K562 (cell line): ENCODE measurements around the gene HAP1. TPM values are rescaled to one million over a fixed set of nuclear protein-coding genes. Genes with fewer than 3 reads are reported as not detected.

ENCODE experiments used
- ATAC-seq: fragments of 200-7000 bp; cut with Tn5 transposase; 3 replicates; pipeline ENCODE4 v1.9.1; 2020; ENCODE audit warnings: moderate library complexity
- BruUV-seq: library from RNA; stranded (reverse); fragments of 400-500 nt; replicated peaks from 2 replicates; lab custom pipeline; 2021; lab: Mats Ljungman, UMichigan
- CTCF ChIA-PET: fragments of 300-600 bp; formaldehyde crosslinking; extraction: SDS; loops from one replicate; lab custom pipeline; 2021; ENCODE audit warnings: low intra/inter-chr PET ratio; lab: Yijun Ruan, JAX
- POLR2A ChIA-PET: fragments of 300-600, 350-650 bp; sonication (Branson Sonifier 250); formaldehyde crosslinking; extraction: SDS; loops from one replicate; lab custom pipeline; 2021; ENCODE audit warnings: antibody characterized with exemption, inconsistent platforms; lab: Yijun Ruan, JAX
- DNase-seq, 4 experiments: peaks; one replicate each; pipeline versions ENCODE4 v3.0.0 to v3.0.0-alpha.2; 2011 to 2018; ENCODE audit warnings: low spot score in 3 of 4, mixed read lengths in 3 of 4; ENCODE audit errors: extremely low read depth in 1 of 4
- FAIRE-seq: peaks from 2 replicates; lab custom pipeline; 2011; peaks lifted over from hg19 to GRCh38; lab: Jason Lieb, UNC
- H2AFZ ChIP-seq: 2 replicates; pipeline ENCODE4 v1.6.0; 2011; ENCODE audit warnings: low read depth, low read length, control low read depth, inconsistent platforms
- H3K27ac ChIP-seq: fragments of 200-600 bp; 3 replicates; pipeline ENCODE4 v1.8.0; 2011; ENCODE audit warnings: low read depth, mild to moderate bottlenecking, control low read depth, inconsistent platforms, low read length, moderate library complexity, mixed read lengths; ENCODE audit errors: extremely low read depth
- H3K27me3 ChIP-seq, 2 experiments: fragments of 300-600 bp in 1 of 2; 2 replicates in 1 of 2; 3 replicates in 1 of 2; pipeline versions ENCODE4 v1.6.0 to v1.8.0; 2011; ENCODE audit warnings: inconsistent platforms in 2 of 2, low read length in 2 of 2, mild to moderate bottlenecking in 1 of 2, mixed read lengths in 1 of 2, moderate library complexity in 1 of 2; ENCODE audit not compliant: control insufficient read depth in 2 of 2, insufficient read depth in 2 of 2
- H3K36me3 ChIP-seq: fragments of 300-600 bp; 3 replicates; pipeline ENCODE4 v1.8.0; 2011; ENCODE audit warnings: mild to moderate bottlenecking, low read length, inconsistent platforms; ENCODE audit not compliant: control insufficient read depth, insufficient read depth
- H3K4me1 ChIP-seq, 2 experiments: fragments of 200-600 bp in 1 of 2; replicated peaks in 1 of 2; 2 replicates in 1 of 2; 3 replicates in 1 of 2; pipeline versions ENCODE4 v1.5.1 to v1.8.0; 2011; ENCODE audit warnings: inconsistent platforms in 2 of 2, low read length in 2 of 2, mild to moderate bottlenecking in 1 of 2, mixed read lengths in 1 of 2, moderate library complexity in 1 of 2; ENCODE audit not compliant: control insufficient read depth in 2 of 2, insufficient read depth in 2 of 2
- H3K4me2 ChIP-seq: 2 replicates; pipeline ENCODE4 v1.6.1; 2011; ENCODE audit warnings: low read length, control low read depth, inconsistent platforms, mixed read lengths; ENCODE audit not compliant: insufficient read depth
- H3K4me3 ChIP-seq: fragments of 200-600 bp; sonication (generic), shearing (Covaris generic); 2 replicates; pipeline ENCODE4 v1.5.1; 2016; ENCODE audit warnings: control low read depth, inconsistent platforms
- H3K79me2 ChIP-seq: fragments of 200-600 bp; 3 replicates; pipeline ENCODE4 v1.8.0; 2011; ENCODE audit warnings: low read length, inconsistent platforms; ENCODE audit not compliant: control insufficient read depth, insufficient read depth
- H3K9ac ChIP-seq, 2 experiments: 2 replicates each; pipeline versions ENCODE4 v1.6.0 to v1.6.1; 2011; ENCODE audit warnings: low read depth in 2 of 2, low read length in 2 of 2, control low read depth in 1 of 2, inconsistent platforms in 1 of 2, mild to moderate bottlenecking in 1 of 2, mixed read lengths in 1 of 2; ENCODE audit not compliant: insufficient read depth in 1 of 2
- H3K9me1 ChIP-seq: one replicate; pipeline ENCODE4 v1.6.0; 2011; ENCODE audit warnings: inconsistent platforms, mild to moderate bottlenecking, low read length, moderate library complexity; ENCODE audit not compliant: control insufficient read depth, insufficient read depth
- H3K9me3 ChIP-seq: replicated peaks from 2 replicates; pipeline ENCODE4 v1.5.1; 2011; ENCODE audit warnings: low read depth, low read length, inconsistent platforms; ENCODE audit not compliant: control insufficient read depth, insufficient read depth
- H4K20me1 ChIP-seq: replicated peaks from 2 replicates; pipeline ENCODE4 v1.6.1; 2011; ENCODE audit warnings: low read length, inconsistent platforms, mixed read lengths; ENCODE audit not compliant: control insufficient read depth, insufficient read depth
- ARHGAP35 ChIP-seq: fragments of 450-650 bp; IDR thresholded peaks from 2 replicates; pipeline ENCODE4 v1.6.1; 2018; ENCODE audit not compliant: partially characterized antibody
- ASH1L ChIP-seq: fragments of 450-650 bp; IDR thresholded peaks from 2 replicates; pipeline ENCODE4 v1.6.1; 2018; ENCODE audit warnings: borderline replicate concordance, mild to moderate bottlenecking, low read depth; ENCODE audit not compliant: partially characterized antibody
- DNMT1 ChIP-seq: fragments of 450-650 bp; IDR thresholded peaks from 2 replicates; pipeline ENCODE4 v1.6.1; 2016; ENCODE audit warnings: antibody characterized with exemption, mild to moderate bottlenecking
- FOXK2 ChIP-seq, 2 experiments: fragments of 450-650 bp; IDR thresholded peaks in 1 of 2; conservative IDR thresholded peaks in 1 of 2; 2 replicates each; pipeline ENCODE4 v1.6.1; 2016; ENCODE audit warnings: low read depth in 2 of 2, mild to moderate bottlenecking in 1 of 2
- HDAC1 ChIP-seq, 2 experiments: fragments of 450-650 bp; IDR thresholded peaks; 2 replicates each; pipeline ENCODE4 v1.6.1; 2016 to 2017; ENCODE audit warnings: inconsistent platforms in 1 of 2, mild to moderate bottlenecking in 1 of 2, moderate library complexity in 1 of 2
- HMBOX1 ChIP-seq: sonication (generic); IDR thresholded peaks from 2 replicates; pipeline ENCODE4 v1.6.1; 2016
- HNRNPK ChIP-seq: fragments of 200-400 bp; formaldehyde crosslinking; IDR thresholded peaks from one replicate; pipeline ENCODE4 v1.6.1; 2018; ENCODE audit warnings: mild to moderate bottlenecking, low read depth, low read length; ENCODE audit not compliant: poor library complexity, severe bottlenecking
- NKRF ChIP-seq: fragments of 450-650 bp; IDR thresholded peaks from 2 replicates; pipeline ENCODE4 v1.6.1; 2016; ENCODE audit warnings: borderline replicate concordance
- ZNF512 ChIP-seq: IDR thresholded peaks from 2 replicates; pipeline ENCODE4 v1.6.1; 2016; ENCODE audit warnings: missing genetic modification characterization, missing compliant biosample characterization
- WGBS: fragments of 100-300 bp; shearing (Covaris generic); methylation state at CpG from one replicate; pipeline ENCODE4 v1.1.6; 2016; ENCODE audit warnings: low coverage, mixed read lengths; ENCODE audit not compliant: insufficient coverage; ENCODE audit errors: missing lambda C conversion rate; 5-methylcytosine and 5-hydroxymethylcytosine counted together
- in situ Hi-C: fragments of 300-500 bp; cut with MboI; formaldehyde crosslinking; loops from 4 replicates; pipeline ENCODE4 v1.15.0; 2018; ENCODE audit warnings: inconsistent platforms, mixed read lengths
- intact Hi-C: fragments of 100-400 bp; cut with micrococcal nuclease; formaldehyde crosslinking; loops from 2 replicates; pipeline ENCODE4 v1.14.2; 2022
- polyA plus RNA-seq, 8 experiments: library from polyadenylated mRNA; depleted of rRNA in 4 of 8; stranded (reverse) in 5 of 8; unstranded in 3 of 8; fragments of >200 nt; fragmentation: Nextera tagmentation in 2 of 8; fragmentation: Illumina TruSeq in 1 of 8; extraction: Ambion mirVana in 2 of 8; extraction: Trizol in 1 of 8; gene quantifications; 2 replicates each; pipeline versions ENCODE4 v1.2.1 to v1.2.3, GENCODE V29; 2011 to 2014; ENCODE audit warnings: inconsistent platforms in 1 of 8, missing spikeins in 1 of 8
- total RNA-seq, 7 experiments: library from RNA; depleted of rRNA in 6 of 7; stranded (reverse); fragments of >200 nt in 6 of 7; fragmentation: Illumina TruSeq in 2 of 7; extraction: Trizol in 2 of 7; gene quantifications; 2 replicates each; pipeline versions ENCODE4 v1.2.1 to v1.2.3, GENCODE V29; 2011 to 2021; ENCODE audit warnings: low replicate concordance in 1 of 7

Gene HAP1
- total and polyA plus RNA-seq, 9 of the 15 experiments (the other 6 are each of a cell fraction or from before 2014, with no cell fraction given) = under 0.01 to 0.09 (median 0.04) TPM; not detected in 6

GRCh38 chr17:41679740-41680425, 54.6 kb downstream of the HAP1 start:
- FAIRE-seq = no peak
- 29% methylated on average over 3 of the region's 5 CpGs for WGBS
- TF ChIP-seq HMBOX1 (no peak), NKRF (peak; percentile 45; the same call in 1 of the 2 replicates), HDAC1 (IDR thresholded peaks at IDR 0.05) (peak in 1 of 2 experiments; percentile 63; a peak in 1 of 4 replicates), HNRNPK (peak; percentile 60), ASH1L (peak; percentile 48), DNMT1 (0 out of 2 replicates have a peak, but pooled peaks have one; percentile 7), ZNF512 (peak; percentile 96), ARHGAP35 (peak; percentile 66), FOXK2 (conservative IDR thresholded peaks at IDR 0.05 in 1 of 2, IDR thresholded peaks at IDR 0.05 in 1 of 2; ENCODE audit: low read depth in 2 of 2) (0 out of 4 replicates have a peak, but pooled peaks of 1 of the 2 experiments have one; percentile 11)

More at GRCh38 chr17:41679740-41680425, 54.6 kb downstream of the HAP1 start:
- ATAC-seq (no peak), DNase-seq (no peak)
- BruUV-seq = no TSS peak
- peaks cover 28 to 45% of the 10 kb centered on the region in 2 experiments for H3K4me1 ChIP-seq
- 0 out of 2 replicates have a peak, but pooled peaks cover 3% of the 10 kb centered on the region for H3K9me3 ChIP-seq
- H3K27ac ChIP-seq = peak overlapping the region; percentile 98
- H2AFZ ChIP-seq = peak overlapping the region; percentile 81
- no peaks in the 10 kb centered on the region for H4K20me1 ChIP-seq
- H3K9me1 ChIP-seq = no peaks in the 10 kb centered on the region
- no peaks in the 10 kb centered on the region for H3K79me2 ChIP-seq
- ChIA-PET POLR2A (interaction anchor here (0.6 to 9.1 kb wide), 12 partner anchors 11 to 940 kb away, joined by 3 to 406 read pairs (median 4); partner anchors contain the start of genes EIF1 and JUP), CTCF (interaction anchor here (0.5 to 0.8 kb wide), 2 partner anchors 10 to 31 kb away, joined by 3 read pairs; no protein-coding TSS in a partner anchor)
- H3K36me3 ChIP-seq = no peaks in the 10 kb centered on the region
- intact Hi-C loops (loop anchor here (1.0 kb wide), 1 partner anchor 8 kb away; the partner anchor contains the start of gene EIF1), in situ Hi-C loops (no loop called here)
- peak overlapping the region; percentile 61; a peak in 3 of 4 replicates for H3K9ac ChIP-seq
- H3K4me2 ChIP-seq = peak overlapping the region; percentile 63
- no peaks in the 10 kb centered on the region for H3K27me3 ChIP-seq
- no peak overlapping the region for H3K4me3 ChIP-seq
